Right renal cortex interstitium (tissue), 3 donors: ENCODE results near the gene PIK3R3. TPM values are rescaled to one million over a fixed set of nuclear protein-coding genes. Genes with fewer than 3 reads are reported as not detected.

ENCODE experiments used
- DNase-seq, 3 donors: peaks; one replicate each; pipeline ENCODE4 v3.0.0-alpha.2; 2013; ENCODE audit warnings: low read depth in 3 of 3, low spot score in 2 of 3
- polyA plus RNA-seq, 3 donors: library from polyadenylated mRNA; unstranded; fragments of 120-200 nt; gene quantifications; one replicate each; pipeline ENCODE4 v1.2.1, GENCODE V29; 2013; ENCODE audit not compliant: insufficient read length in 3 of 3

The PIK3R3 gene
- polyA plus RNA-seq, 3 donors = 29.9 to 32.3 (median 32.0) TPM

DNA sequence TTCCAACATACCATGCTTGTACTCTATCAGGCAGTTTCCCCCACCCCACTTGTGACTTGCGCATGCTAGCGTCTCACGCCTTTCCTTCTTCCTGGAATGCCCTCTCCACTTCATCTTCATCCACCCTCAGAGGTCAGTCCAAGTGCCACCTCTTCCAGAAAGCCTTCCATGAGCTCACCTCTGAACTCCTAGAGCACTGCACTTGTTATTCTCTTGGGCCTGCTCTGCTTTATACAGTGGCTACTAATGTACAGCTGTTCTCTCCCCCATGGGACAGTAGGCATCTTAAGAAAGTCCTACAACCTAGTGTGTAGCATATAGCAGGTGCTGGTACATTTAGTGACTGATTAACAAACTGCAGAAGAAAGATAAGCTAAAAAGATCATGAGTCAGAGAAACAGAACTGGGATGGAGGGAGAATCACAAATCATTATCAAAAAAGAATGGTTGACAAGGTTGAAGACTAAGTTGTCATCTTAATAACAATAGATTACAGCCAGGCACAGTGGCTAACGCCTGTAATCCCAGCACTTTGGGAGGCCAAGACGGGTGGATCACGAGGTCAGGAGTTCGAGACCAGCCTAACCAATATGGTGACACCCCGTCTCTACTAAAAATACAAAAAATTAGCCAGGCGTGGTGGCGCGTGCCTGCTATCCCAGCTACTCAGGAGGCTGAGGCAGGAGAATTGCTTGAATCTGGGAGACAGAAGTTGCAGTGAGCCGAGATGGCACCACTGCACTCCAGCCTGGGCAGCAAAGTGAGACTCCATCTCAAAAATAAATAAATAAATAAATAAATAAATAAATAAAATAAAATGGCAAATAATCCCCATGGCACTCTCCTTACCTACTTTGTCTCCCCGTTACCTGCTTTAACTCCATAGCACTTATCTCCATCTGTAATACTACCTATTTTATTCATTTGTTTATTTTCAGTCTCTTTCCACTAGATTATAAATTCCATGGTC is 26.2 kb upstream of the PIK3R3 start:
- DNase-seq = no peak

- no peak for DNase-seq
Measured at GRCh38 chr1:46157916-46158311, 25.5 kb upstream of the PIK3R3 start.

GRCh38 chr1:46153732-46154131 is 21.3 kb upstream of the PIK3R3 start:
- DNase-seq = no peak

- no peak for DNase-seq
Measured at GRCh38 chr1:46153228-46153627, 20.8 kb upstream of the PIK3R3 start.

DNA sequence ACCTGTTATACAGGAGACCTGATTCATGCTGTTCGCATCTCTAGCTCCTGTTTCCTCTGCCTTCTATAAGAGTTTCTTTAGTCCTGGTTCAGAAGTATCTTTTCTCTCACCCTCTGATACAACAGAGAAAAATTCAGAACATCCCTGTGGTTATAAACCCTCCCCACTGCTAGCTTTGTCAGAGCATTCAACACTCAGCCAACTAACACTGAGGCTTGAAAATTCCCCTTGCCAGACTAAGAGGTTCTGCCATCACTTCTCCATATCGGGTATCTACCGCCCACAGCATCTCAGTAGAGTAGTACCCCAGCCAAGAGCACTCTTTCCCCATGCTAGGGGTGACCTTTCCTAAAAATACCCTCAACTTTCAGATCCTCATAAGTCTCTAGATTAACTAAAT is 19.6 kb upstream of the PIK3R3 start:
- DNase-seq = no peak

DNA sequence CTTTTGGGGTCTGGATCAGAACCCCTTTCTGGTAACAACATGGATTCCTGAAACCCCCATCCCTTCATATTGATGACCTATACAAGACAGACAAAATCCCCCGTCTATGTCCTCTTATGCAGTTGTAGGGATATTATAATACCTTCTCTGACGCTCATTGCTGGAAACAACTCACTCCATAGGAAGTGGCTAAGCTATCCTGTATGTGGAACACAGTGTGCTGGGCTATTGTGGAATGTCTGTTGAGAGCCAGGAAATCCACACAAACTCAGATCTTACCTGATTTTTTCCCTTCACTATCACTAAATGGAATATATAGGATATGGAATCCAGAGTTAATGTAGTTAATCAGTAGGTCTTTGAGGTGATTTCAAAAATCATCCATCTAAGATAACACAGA is 17.7 kb upstream of the PIK3R3 start:
- no peak for DNase-seq

GRCh38 chr1:46148318-46148717 is 15.9 kb upstream of the PIK3R3 start:
- DNase-seq = no peak

- no peak for DNase-seq
Measured at GRCh38 chr1:46137916-46138315, 5.5 kb upstream of the PIK3R3 start.

- DNase-seq = no peak
Measured at GRCh38 chr1:46136711-46137110, 4.3 kb upstream of the PIK3R3 start.

DNA sequence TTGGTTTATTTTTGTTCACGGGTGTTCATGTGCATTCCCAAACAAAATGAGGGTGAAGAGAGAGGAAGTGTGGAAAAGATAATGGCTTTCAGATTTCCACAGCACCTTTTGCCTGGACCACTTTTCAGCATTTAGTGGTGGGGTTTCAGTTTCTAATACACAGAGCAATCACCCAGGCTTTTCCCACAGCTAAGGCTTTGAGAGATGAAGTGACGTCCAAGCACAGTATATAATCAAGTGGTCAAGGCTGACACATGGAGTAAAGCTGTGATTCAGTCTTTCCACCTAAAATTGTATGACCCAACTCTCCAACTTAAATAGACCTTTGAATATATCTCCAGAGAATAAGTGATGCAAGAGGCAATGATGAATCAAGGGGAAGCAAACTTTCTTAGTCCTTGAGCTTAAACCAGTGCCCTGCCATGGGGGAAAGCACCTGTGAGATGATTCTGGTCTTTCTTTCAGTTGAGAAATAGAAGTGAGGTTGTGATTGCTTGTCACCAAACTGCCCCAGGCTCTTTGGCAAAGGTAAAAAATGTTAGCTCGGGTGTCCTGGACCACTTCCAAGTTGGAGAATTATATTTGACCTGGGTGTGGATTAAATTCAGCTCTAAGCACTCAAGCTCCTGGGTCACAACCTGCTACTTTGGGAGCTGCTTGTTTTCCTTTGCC is 2.4 kb upstream of the PIK3R3 start:
- no peak for DNase-seq

DNA sequence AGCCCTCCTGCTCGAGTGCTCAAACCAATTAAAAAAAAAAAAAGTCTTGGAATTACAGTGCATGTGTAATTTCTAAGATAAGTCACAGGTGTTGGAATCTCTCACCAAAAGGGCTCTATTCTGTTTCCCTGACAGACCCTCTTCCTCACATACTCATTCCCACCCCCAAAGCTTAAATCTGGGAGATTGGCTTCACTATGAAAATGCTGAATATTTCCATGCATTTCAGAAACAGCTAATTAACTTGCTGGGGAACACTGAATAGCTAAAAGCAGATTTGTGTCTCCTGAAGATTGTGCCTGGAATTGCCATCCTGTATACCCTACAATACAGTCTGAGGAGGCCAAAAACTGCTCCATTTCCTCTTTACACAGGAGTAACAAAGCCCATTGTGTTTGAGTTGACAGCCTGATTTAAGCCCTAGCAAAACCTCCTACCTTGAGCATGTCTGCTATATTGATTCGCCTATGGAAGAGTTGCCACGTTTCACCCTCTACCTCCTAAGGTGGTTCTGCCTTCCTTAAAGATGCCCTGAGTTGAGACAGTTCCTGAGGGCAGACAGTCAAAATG is 1.4 kb upstream of the PIK3R3 start:
- DNase-seq = no peak

GRCh38 chr1:46133181-46133658 is 791 bp upstream of the PIK3R3 start:
- DNase-seq = no peak

DNA sequence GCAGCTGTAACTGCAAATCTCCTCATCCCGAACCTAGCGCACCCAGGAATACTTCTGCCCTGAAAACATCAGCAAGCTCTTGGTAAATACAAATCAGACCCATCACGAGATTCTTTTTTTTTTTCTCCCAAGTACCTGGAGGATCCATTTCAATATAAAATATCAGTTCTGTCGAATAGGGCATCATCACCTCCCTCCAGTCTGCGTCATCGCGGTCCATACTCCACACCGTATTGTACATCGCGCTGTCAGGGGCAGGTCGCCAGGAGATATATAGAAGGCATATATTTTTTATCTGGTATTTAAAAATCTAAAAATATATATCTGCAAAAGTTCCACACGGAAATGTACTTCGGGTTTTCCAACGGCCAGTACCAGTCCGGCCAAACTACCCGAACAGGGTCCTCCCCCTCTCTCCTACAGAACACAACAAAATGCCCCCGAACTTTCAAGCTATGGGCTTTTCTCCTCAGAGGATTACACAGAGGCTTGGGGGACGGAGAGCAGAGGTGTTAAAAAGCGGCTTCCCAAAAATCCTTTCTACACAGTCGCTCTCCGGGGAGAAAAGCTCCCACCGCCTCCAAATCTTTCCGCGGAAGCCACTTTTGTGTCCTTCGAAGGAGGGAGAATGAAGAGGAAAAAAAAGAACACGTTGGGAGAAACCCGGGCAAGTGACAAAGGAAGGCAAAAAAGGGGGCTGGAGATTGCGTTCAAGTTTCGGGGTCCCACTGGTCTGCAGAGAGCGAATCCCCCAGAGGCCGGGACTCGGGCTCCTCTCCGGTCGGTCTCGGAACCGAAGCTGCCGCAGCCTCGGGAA is 509 bp downstream of the PIK3R3 start:
- peak in 1 of 3 donors; percentile 53 for DNase-seq

GRCh38 chr1:46131093-46131492 is 1.3 kb downstream of the PIK3R3 start:
- DNase-seq = no peak

DNA sequence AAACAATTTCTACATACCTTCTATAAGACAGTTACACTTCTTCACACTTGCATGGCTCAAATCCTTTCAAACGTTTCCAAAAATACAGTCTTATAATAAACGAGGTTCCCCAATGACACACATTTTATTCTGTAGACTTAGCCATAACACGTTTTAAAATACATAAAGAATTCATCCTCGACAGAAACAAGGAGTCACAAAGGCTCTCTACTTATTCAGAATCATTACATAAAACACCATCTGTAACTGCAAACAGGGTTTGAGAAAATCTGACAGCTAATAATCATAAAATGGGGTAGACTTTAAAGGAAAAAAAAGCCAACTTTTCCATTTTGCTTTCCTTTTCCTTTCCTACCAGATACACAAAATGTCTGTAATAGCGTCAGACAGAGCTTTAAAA is 1.8 kb downstream of the PIK3R3 start:
- DNase-seq = no peak

DNA sequence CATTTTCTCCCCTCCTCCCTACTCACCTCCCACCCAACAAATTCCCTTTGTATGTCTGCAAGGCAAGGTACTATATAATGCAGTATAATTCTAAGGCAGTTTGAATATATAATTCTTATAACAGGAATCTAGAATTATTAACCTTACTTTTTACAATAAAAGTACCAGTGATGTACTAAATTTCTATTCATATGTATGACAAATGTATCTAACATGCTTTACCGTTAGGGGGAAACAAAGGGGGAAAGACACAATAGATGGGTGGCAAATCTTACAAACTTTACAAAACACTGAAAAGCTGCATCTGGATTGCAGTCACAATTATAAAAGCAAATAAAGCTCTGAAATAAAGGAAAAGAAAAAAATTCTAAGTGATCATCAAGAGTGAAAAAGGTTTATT is 2.3 kb downstream of the PIK3R3 start:
- DNase-seq = no peak

DNA sequence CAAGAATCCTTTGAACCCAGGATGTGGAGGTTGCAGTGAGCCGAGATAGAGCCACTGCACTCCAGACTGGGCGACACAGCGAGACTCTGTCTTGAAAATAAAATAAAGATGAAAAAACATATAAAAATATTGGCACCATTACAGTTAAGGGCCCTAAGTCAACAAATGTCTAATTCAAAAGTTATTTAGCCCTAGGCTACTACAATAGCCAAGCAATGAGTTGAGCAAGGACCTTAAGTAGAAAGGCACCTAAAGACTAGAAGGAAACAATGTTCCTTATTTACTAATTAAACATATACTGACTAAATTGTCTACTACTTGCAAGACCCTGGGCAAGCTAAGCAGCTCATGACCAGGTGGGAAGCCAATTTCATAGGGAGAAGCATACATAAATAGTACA is 4.1 kb downstream of the PIK3R3 start:
- DNase-seq = no peak

GRCh38 chr1:46118856-46119255 is 13.6 kb downstream of the PIK3R3 start:
- DNase-seq = no peak

DNA sequence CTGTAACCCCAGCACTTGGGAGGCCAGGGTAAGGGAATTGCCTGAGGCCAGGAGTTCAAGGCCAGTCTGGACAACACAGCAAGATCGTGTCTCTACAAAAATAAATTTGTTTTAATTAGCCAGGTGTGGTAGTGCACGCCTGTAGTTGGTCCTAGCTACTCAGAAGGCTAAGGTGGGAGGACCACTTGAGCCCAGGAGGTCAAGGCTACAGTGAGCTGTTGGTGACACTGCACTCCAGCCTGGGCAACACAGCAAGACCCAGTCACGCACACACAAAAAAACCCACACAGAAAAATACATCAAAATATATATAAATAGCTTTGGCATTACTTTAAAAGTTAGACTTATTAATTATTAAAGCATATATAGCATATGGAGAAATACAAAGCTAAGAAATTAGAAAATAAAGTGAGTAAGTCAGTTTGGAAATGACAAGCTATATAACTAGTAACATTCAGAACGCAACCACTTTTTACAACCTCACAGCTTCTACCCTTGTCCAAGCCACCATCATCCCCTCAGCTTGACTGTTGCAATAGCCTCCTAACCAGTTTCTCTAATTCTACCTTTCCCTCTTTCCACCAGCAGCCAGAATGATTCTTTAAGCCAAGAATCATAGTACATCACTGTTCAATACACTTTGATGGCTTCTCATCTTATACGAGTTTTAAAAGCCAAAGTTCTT is 14.5 kb downstream of the PIK3R3 start:
- DNase-seq = no peak
